ENCODE measurements around the gene MRS2.

GRCh38 chr6:24460966-24461365 is 58.2 kb downstream of the MRS2 start:
- TF ChIP-seq EP300 (IDR thresholded peaks at IDR 0.05) (no peak), MAZ (IDR thresholded peaks at IDR 0.05; ENCODE audit: borderline replicate concordance, low read depth, low read length) (no peak), POLR2A (IDR thresholded peaks at IDR 0.05; ENCODE audit: low read length) (no peak), JUN (IDR thresholded peaks at IDR 0.05) (no peak), EHMT2 (IDR thresholded peaks at IDR 0.05; ENCODE audit: low read depth) (no peak), RFX5 (IDR thresholded peaks at IDR 0.05) (no peak), RAD21 (conservative IDR thresholded peaks at IDR 0.05 in 1 of 2, IDR thresholded peaks at IDR 0.05 in 1 of 2) (no peak), KDM5A (IDR thresholded peaks at IDR 0.05) (no peak), CHD2 (IDR thresholded peaks at IDR 0.05; ENCODE audit: low read length, partially characterized antibody) (no peak)
- TF ChIP-seq, protein P1, sequence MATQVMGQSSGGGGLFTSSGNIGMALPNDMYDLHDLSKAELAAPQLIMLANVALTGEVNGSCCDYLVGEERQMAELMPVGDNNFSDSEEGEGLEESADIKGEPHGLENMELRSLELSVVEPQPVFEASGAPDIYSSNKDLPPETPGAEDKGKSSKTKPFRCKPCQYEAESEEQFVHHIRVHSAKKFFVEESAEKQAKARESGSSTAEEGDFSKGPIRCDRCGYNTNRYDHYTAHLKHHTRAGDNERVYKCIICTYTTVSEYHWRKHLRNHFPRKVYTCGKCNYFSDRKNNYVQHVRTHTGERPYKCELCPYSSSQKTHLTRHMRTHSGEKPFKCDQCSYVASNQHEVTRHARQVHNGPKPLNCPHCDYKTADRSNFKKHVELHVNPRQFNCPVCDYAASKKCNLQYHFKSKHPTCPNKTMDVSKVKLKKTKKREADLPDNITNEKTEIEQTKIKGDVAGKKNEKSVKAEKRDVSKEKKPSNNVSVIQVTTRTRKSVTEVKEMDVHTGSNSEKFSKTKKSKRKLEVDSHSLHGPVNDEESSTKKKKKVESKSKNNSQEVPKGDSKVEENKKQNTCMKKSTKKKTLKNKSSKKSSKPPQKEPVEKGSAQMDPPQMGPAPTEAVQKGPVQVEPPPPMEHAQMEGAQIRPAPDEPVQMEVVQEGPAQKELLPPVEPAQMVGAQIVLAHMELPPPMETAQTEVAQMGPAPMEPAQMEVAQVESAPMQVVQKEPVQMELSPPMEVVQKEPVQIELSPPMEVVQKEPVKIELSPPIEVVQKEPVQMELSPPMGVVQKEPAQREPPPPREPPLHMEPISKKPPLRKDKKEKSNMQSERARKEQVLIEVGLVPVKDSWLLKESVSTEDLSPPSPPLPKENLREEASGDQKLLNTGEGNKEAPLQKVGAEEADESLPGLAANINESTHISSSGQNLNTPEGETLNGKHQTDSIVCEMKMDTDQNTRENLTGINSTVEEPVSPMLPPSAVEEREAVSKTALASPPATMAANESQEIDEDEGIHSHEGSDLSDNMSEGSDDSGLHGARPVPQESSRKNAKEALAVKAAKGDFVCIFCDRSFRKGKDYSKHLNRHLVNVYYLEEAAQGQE (IDR thresholded peaks at IDR 0.05), result no peak
- TF ChIP-seq, protein P2, sequence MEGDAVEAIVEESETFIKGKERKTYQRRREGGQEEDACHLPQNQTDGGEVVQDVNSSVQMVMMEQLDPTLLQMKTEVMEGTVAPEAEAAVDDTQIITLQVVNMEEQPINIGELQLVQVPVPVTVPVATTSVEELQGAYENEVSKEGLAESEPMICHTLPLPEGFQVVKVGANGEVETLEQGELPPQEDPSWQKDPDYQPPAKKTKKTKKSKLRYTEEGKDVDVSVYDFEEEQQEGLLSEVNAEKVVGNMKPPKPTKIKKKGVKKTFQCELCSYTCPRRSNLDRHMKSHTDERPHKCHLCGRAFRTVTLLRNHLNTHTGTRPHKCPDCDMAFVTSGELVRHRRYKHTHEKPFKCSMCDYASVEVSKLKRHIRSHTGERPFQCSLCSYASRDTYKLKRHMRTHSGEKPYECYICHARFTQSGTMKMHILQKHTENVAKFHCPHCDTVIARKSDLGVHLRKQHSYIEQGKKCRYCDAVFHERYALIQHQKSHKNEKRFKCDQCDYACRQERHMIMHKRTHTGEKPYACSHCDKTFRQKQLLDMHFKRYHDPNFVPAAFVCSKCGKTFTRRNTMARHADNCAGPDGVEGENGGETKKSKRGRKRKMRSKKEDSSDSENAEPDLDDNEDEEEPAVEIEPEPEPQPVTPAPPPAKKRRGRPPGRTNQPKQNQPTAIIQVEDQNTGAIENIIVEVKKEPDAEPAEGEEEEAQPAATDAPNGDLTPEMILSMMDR (IDR thresholded peaks at IDR 0.05), result no peak

All from A549 (cell line).